HFFc6 (cell line): ENCODE results near the gene CTNND2. TPM values are rescaled to one million over a fixed set of nuclear protein-coding genes. Genes with fewer than 3 reads are reported as not detected.

ENCODE experiments used
- DNase-seq: peaks from one replicate; pipeline ENCODE4 v3.0.0-alpha.2; 2018
- H3K27ac Mint-ChIP-seq: 2 replicates; pipeline ENCODE4 v1.8.0; 2020; ENCODE audit warnings: mild to moderate bottlenecking, mixed read lengths
- H3K27me3 Mint-ChIP-seq: 2 replicates; pipeline ENCODE4 v1.8.0; 2021; ENCODE audit warnings: mild to moderate bottlenecking, moderate library complexity, mixed read lengths; ENCODE audit not compliant: insufficient read depth
- H3K36me3 Mint-ChIP-seq: 2 replicates; pipeline ENCODE4 v1.8.0; 2021; ENCODE audit warnings: low read depth, mixed read lengths
- H3K4me1 Mint-ChIP-seq: 2 replicates; pipeline ENCODE4 v1.8.0; 2020; ENCODE audit warnings: low read depth, mixed read lengths
- H3K4me3 Mint-ChIP-seq: 2 replicates; pipeline ENCODE4 v1.8.0; 2020; ENCODE audit warnings: mild to moderate bottlenecking, moderate library complexity, mixed read lengths
- H3K9me3 Mint-ChIP-seq: 2 replicates; pipeline ENCODE4 v1.8.0; 2020; ENCODE audit warnings: mild to moderate bottlenecking, mixed read lengths
- CTCF ChIP-seq: fragments of 200-600 bp; sonication (generic); IDR thresholded peaks from 2 replicates; pipeline ENCODE4 v1.5.0; 2021; ENCODE audit warnings: antibody characterized with exemption, mild to moderate bottlenecking
- total RNA-seq, 6 experiments: library from RNA; stranded (reverse); fragmentation: NEBNext Ultra II Directional; extraction: Animal tissue kit (Norgen Biotek cat#: 25700); gene quantifications; 2 replicates in 1 of 6; 3 replicates in 5 of 6; pipeline ENCODE4 v1.2.3, GENCODE V29; 2021

The CTNND2 gene
- total RNA-seq, 6 experiments from 2014 or later: not detected

- Mint-ChIP-seq H3K27ac (no peak overlapping the region), H3K4me1 (no peaks in the 10 kb centered on the region), H3K36me3 (no peaks in the 10 kb centered on the region), H3K4me3 (no peak overlapping the region), H3K27me3 (no peaks in the 10 kb centered on the region), H3K9me3 (0 out of 2 replicates have a peak, but pooled peaks cover 10% of the 10 kb centered on the region)
- no peak for TF ChIP-seq CTCF
- no peak for DNase-seq
Observed at GRCh38 chr5:11599499-11599898, 304.7 kb downstream of the CTNND2 start.

- TF ChIP-seq CTCF: no peak
- Mint-ChIP-seq H3K27ac (no peak overlapping the region), H3K27me3 (no peaks in the 10 kb centered on the region; the same call in 1 of the 2 replicates), H3K36me3 (no peaks in the 10 kb centered on the region; the same call in 1 of the 2 replicates), H3K4me1 (no peaks in the 10 kb centered on the region), H3K9me3 (peaks cover 28% of the 10 kb centered on the region), H3K4me3 (no peak overlapping the region)
- DNase-seq: no peak
Observed at GRCh38 chr5:11596657-11597071, 307.6 kb downstream of the CTNND2 start.

- Mint-ChIP-seq H3K27me3 (no peaks in the 10 kb centered on the region; the same call in 1 of the 2 replicates), H3K36me3 (no peaks in the 10 kb centered on the region; the same call in 1 of the 2 replicates), H3K27ac (no peak overlapping the region), H3K4me1 (no peaks in the 10 kb centered on the region), H3K9me3 (peaks cover 33% of the 10 kb centered on the region), H3K4me3 (no peak overlapping the region)
- TF ChIP-seq CTCF: no peak
- DNase-seq: no peak
Observed at GRCh38 chr5:11596185-11596584, 308.1 kb downstream of the CTNND2 start.

- Mint-ChIP-seq H3K4me3 (no peak overlapping the region), H3K27ac (no peak overlapping the region), H3K27me3 (no peaks in the 10 kb centered on the region; the same call in 1 of the 2 replicates), H3K36me3 (no peaks in the 10 kb centered on the region; the same call in 1 of the 2 replicates), H3K4me1 (no peaks in the 10 kb centered on the region), H3K9me3 (peaks cover 32% of the 10 kb centered on the region)
- no peak for DNase-seq
- TF ChIP-seq CTCF: no peak
Observed at GRCh38 chr5:11595045-11595444, 309.2 kb downstream of the CTNND2 start.

- Mint-ChIP-seq H3K4me1 (no peaks in the 10 kb centered on the region), H3K4me3 (no peak overlapping the region), H3K27ac (no peak overlapping the region), H3K27me3 (no peaks in the 10 kb centered on the region; the same call in 1 of the 2 replicates), H3K9me3 (peaks cover 32% of the 10 kb centered on the region), H3K36me3 (no peaks in the 10 kb centered on the region; the same call in 1 of the 2 replicates)
- TF ChIP-seq CTCF: no peak
- DNase-seq: no peak
Observed at GRCh38 chr5:11594021-11594420, 310.2 kb downstream of the CTNND2 start.

- no peak overlapping the region for H3K4me3 Mint-ChIP-seq
- H3K36me3 Mint-ChIP-seq: no peaks in the 10 kb centered on the region; the same call in 1 of the 2 replicates
Observed at GRCh38 chr5:11590475-11590874, 313.8 kb downstream of the CTNND2 start.

More at GRCh38 chr5:11590475-11590874, 313.8 kb downstream of the CTNND2 start:
- Mint-ChIP-seq H3K27me3 (no peaks in the 10 kb centered on the region; the same call in 1 of the 2 replicates), H3K27ac (no peak overlapping the region), H3K4me1 (no peaks in the 10 kb centered on the region), H3K9me3 (peaks cover 28% of the 10 kb centered on the region)
- no peak for TF ChIP-seq CTCF
- DNase-seq: no peak
